K562 (cell line): ENCODE results near the gene LYSMD1. TPM values are rescaled to one million over a fixed set of nuclear protein-coding genes. Genes with fewer than 3 reads are reported as not detected.

Experiments used
- CBX2 ChIP-seq: fragments of 200-600 bp; sonication (generic); IDR thresholded peaks from one replicate; pipeline ENCODE4 v1.6.1; 2012; ENCODE audit warnings: mild to moderate bottlenecking, low read length, inconsistent platforms; ENCODE audit not compliant: insufficient read depth, poor library complexity, severe bottlenecking
- CHD7 ChIP-seq: fragments of 200-600 bp; sonication (generic); IDR thresholded peaks from one replicate; pipeline ENCODE4 v1.6.1; 2012; ENCODE audit warnings: mild to moderate bottlenecking, low read depth, low read length, inconsistent platforms
- E4F1 ChIP-seq: fragments of 250-450 bp; sonication (Bioruptor Pico); IDR thresholded peaks from 2 replicates; pipeline ENCODE4 v1.5.0; 2021; ENCODE audit warnings: mild to moderate bottlenecking, borderline replicate concordance
- HNRNPUL1 ChIP-seq: fragments of 200-400 bp; formaldehyde crosslinking; IDR thresholded peaks from 2 replicates; pipeline ENCODE4 v1.6.1; 2017; ENCODE audit warnings: low read length
- PPARD ChIP-seq: fragments of 250-450 bp; sonication (Bioruptor Pico); IDR thresholded peaks from 2 replicates; pipeline ENCODE4 v1.8.0; 2022; ENCODE audit warnings: inconsistent platforms, mild to moderate bottlenecking, moderate library complexity
- ZNF644 ChIP-seq: fragments of 200-800 bp; sonication (Bioruptor generic); IDR thresholded peaks from 2 replicates; pipeline ENCODE4 v1.6.1; 2016; ENCODE audit warnings: low read depth, missing genetic modification characterization, missing compliant biosample characterization
- polyA plus RNA-seq, 8 experiments: library from polyadenylated mRNA; depleted of rRNA in 4 of 8; stranded (reverse) in 5 of 8; unstranded in 3 of 8; fragments of >200 nt; fragmentation: Nextera tagmentation in 2 of 8; fragmentation: Illumina TruSeq in 1 of 8; extraction: Ambion mirVana in 2 of 8; extraction: Trizol in 1 of 8; gene quantifications; 2 replicates each; pipeline versions ENCODE4 v1.2.1 to v1.2.3, GENCODE V29; 2011 to 2014; ENCODE audit warnings: inconsistent platforms in 1 of 8, missing spikeins in 1 of 8
- total RNA-seq, 7 experiments: library from RNA; depleted of rRNA in 6 of 7; stranded (reverse); fragments of >200 nt in 6 of 7; fragmentation: Illumina TruSeq in 2 of 7; extraction: Trizol in 2 of 7; gene quantifications; 2 replicates each; pipeline versions ENCODE4 v1.2.1 to v1.2.3, GENCODE V29; 2011 to 2021; ENCODE audit warnings: low replicate concordance in 1 of 7
- TF ChIP-seq, protein P1 (sequence below): sonication (generic); formaldehyde crosslinking; IDR thresholded peaks from 2 replicates; pipeline ENCODE4 v1.8.1; 2023; ENCODE audit warnings: missing genetic modification reagents, mild to moderate bottlenecking, borderline replicate concordance

LYSMD1 gene
- total and polyA plus RNA-seq, 9 of the 15 experiments (the other 6 are each of a cell fraction or from before 2014, with no cell fraction given), result 2.2 to 9.4 (median 6.0) TPM

DNA sequence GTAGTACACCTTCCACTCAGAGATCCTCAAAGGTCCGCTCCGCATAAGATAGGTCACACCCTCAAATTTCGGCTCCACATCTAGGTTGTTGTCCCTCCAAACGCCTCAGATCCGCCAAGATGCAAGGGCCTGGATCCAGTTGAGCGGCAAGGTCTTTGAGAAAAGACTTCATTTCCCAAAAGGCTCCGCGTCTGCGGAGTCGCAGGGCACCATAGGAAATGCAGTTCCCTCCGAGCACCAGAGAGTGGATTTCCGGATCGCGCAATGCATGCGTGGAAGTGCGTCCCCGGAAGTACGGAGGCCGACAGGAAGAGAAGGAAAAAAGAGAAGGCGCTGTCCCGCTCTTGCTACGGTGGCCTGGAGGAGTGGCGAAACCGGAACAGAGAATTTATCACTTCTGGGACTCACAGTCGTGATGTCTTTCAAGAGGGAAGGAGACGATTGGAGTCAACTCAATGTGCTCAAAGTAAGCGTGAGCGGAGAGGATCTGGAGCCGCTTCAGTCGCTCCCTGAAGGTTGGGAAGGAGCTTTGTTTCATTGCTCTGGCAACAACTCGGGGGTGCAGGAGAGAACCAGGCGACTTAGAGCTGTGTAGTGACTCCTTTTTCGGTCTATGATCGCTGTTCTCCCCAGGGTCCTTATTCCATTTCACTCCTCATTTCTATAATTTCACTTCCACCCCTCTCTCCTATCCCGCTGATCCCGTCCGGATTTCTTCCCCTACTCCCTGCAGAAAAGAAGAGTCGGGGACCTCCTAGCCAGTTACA lies at the start of gene LYSMD1, which contains the start of gene SCNM1 (continued):
- TF ChIP-seq CHD7, result no peak
- TF ChIP-seq CBX2, result no peak
- TF ChIP-seq HNRNPUL1, result 0 out of 2 replicates have a peak, but pooled peaks have one; percentile 76
- TF ChIP-seq, protein P1, sequence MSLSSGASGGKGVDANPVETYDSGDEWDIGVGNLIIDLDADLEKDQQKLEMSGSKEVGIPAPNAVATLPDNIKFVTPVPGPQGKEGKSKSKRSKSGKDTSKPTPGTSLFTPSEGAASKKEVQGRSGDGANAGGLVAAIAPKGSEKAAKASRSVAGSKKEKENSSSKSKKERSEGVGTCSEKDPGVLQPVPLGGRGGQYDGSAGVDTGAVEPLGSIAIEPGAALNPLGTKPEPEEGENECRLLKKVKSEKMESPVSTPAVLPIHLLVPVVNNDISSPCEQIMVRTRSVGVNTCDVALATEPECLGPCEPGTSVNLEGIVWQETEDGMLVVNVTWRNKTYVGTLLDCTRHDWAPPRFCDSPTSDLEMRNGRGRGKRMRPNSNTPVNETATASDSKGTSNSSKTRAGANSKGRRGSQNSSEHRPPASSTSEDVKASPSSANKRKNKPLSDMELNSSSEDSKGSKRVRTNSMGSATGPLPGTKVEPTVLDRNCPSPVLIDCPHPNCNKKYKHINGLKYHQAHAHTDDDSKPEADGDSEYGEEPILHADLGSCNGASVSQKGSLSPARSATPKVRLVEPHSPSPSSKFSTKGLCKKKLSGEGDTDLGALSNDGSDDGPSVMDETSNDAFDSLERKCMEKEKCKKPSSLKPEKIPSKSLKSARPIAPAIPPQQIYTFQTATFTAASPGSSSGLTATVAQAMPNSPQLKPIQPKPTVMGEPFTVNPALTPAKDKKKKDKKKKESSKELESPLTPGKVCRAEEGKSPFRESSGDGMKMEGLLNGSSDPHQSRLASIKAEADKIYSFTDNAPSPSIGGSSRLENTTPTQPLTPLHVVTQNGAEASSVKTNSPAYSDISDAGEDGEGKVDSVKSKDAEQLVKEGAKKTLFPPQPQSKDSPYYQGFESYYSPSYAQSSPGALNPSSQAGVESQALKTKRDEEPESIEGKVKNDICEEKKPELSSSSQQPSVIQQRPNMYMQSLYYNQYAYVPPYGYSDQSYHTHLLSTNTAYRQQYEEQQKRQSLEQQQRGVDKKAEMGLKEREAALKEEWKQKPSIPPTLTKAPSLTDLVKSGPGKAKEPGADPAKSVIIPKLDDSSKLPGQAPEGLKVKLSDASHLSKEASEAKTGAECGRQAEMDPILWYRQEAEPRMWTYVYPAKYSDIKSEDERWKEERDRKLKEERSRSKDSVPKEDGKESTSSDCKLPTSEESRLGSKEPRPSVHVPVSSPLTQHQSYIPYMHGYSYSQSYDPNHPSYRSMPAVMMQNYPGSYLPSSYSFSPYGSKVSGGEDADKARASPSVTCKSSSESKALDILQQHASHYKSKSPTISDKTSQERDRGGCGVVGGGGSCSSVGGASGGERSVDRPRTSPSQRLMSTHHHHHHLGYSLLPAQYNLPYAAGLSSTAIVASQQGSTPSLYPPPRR (CRISPR knock-in tag), result no peak
- TF ChIP-seq PPARD (CRISPR knock-in tag), result no peak
- TF ChIP-seq ZNF644, result peak; percentile 96
- TF ChIP-seq E4F1, result no peak
